ENCODE data around the gene TECPR1. TPM values are rescaled to one million over a fixed set of nuclear protein-coding genes. Genes with fewer than 3 reads are reported as not detected.

The TECPR1 gene
- total RNA-seq, 1 donor from 2014 or later = 23.9 TPM

- Histone ChIP-seq H3K4me1 (ENCODE audit: insufficient read depth, low read length) (no peaks in the 10 kb centered on the region), H3K79me2 (ENCODE audit: insufficient read depth, low read length) (no peaks in the 10 kb centered on the region), H3K27me3 (ENCODE audit: insufficient read depth, low read length) (no peaks in the 10 kb centered on the region), H2AFZ (ENCODE audit: low read depth, low read length) (no peak overlapping the region), H3K36me3 (ENCODE audit: insufficient read depth, low read length) (no peaks in the 10 kb centered on the region), H3K4me3 (ENCODE audit: insufficient read depth, low read depth, low read length) (no peak overlapping the region), H3K9ac (ENCODE audit: low read length) (no peak overlapping the region), H3K4me2 (ENCODE audit: low read length) (no peak overlapping the region), H3K9me3 (ENCODE audit: insufficient read depth, low read depth, low read length) (no peaks in the 10 kb centered on the region), H3K27ac (ENCODE audit: low read depth, low read length) (no peak overlapping the region), H4K20me1 (ENCODE audit: insufficient read depth, low read length) (peaks cover 3% of the 10 kb centered on the region)
- Mint-ChIP-seq H3K27ac (ENCODE audit: unreplicated experiment) (no peak overlapping the region), H3K9me3 (ENCODE audit: unreplicated experiment) (no peaks in the 10 kb centered on the region), H3K4me3 (ENCODE audit: unreplicated experiment) (no peak overlapping the region), H3K4me1 (ENCODE audit: low read depth, unreplicated experiment) (peaks cover 4% of the 10 kb centered on the region), H3K36me3 (ENCODE audit: low read depth, unreplicated experiment) (peaks cover 2% of the 10 kb centered on the region), H3K27me3 (ENCODE audit: low read depth, unreplicated experiment) (no peaks in the 10 kb centered on the region)
- FAIRE-seq = no peak
- TF ChIP-seq EZH2 (IDR thresholded peaks at IDR 0.05; ENCODE audit: insufficient read depth, low read length) (no peak), CTCF (IDR thresholded peaks at IDR 0.05; ENCODE audit: insufficient read depth, low read depth, low read length) (no peak)
- DNase-seq (ENCODE audit: low read depth) = no peak
Measured at GRCh38 chr7:98174334-98175259, 77.4 kb downstream of the TECPR1 start.

GRCh38 chr7:98171449-98171848, 80.6 kb downstream of the TECPR1 start:
- TF ChIP-seq CTCF (IDR thresholded peaks at IDR 0.05; ENCODE audit: insufficient read depth, low read depth, low read length) (no peak), EZH2 (IDR thresholded peaks at IDR 0.05; ENCODE audit: insufficient read depth, low read length) (no peak)
- Histone ChIP-seq H3K4me1 (ENCODE audit: insufficient read depth, low read length) (no peaks in the 10 kb centered on the region), H2AFZ (ENCODE audit: low read depth, low read length) (no peak overlapping the region), H3K9me3 (ENCODE audit: insufficient read depth, low read depth, low read length) (no peaks in the 10 kb centered on the region), H3K9ac (ENCODE audit: low read length) (no peak overlapping the region), H3K4me2 (ENCODE audit: low read length) (no peak overlapping the region), H3K4me3 (ENCODE audit: insufficient read depth, low read depth, low read length) (no peak overlapping the region), H3K79me2 (ENCODE audit: insufficient read depth, low read length) (no peaks in the 10 kb centered on the region), H4K20me1 (ENCODE audit: insufficient read depth, low read length) (peaks cover 3% of the 10 kb centered on the region), H3K27me3 (ENCODE audit: insufficient read depth, low read length) (no peaks in the 10 kb centered on the region), H3K36me3 (ENCODE audit: insufficient read depth, low read length) (no peaks in the 10 kb centered on the region), H3K27ac (ENCODE audit: low read depth, low read length) (no peak overlapping the region)
- FAIRE-seq = no peak
- H3K9me3 Mint-ChIP-seq (ENCODE audit: unreplicated experiment) = no peaks in the 10 kb centered on the region
- no peak overlapping the region for H3K27ac Mint-ChIP-seq (ENCODE audit: unreplicated experiment)
- H3K36me3 Mint-ChIP-seq (ENCODE audit: low read depth, unreplicated experiment) = peaks cover 2% of the 10 kb centered on the region
- no peak for DNase-seq (ENCODE audit: low read depth)
- H3K4me1 Mint-ChIP-seq (ENCODE audit: low read depth, unreplicated experiment) = no peaks in the 10 kb centered on the region
- no peak overlapping the region for H3K4me3 Mint-ChIP-seq (ENCODE audit: unreplicated experiment)
- H3K27me3 Mint-ChIP-seq (ENCODE audit: low read depth, unreplicated experiment) = no peaks in the 10 kb centered on the region

GRCh38 chr7:98170966-98171365, 81.1 kb downstream of the TECPR1 start:
- DNase-seq (ENCODE audit: low read depth) (no peak), FAIRE-seq (no peak)
- H3K9me3 Mint-ChIP-seq (ENCODE audit: unreplicated experiment) = no peaks in the 10 kb centered on the region
- Histone ChIP-seq H3K4me2 (ENCODE audit: low read length) (no peak overlapping the region), H3K36me3 (ENCODE audit: insufficient read depth, low read length) (no peaks in the 10 kb centered on the region), H3K9ac (ENCODE audit: low read length) (no peak overlapping the region), H3K79me2 (ENCODE audit: insufficient read depth, low read length) (no peaks in the 10 kb centered on the region), H3K4me3 (ENCODE audit: insufficient read depth, low read depth, low read length) (no peak overlapping the region), H2AFZ (ENCODE audit: low read depth, low read length) (no peak overlapping the region), H3K27ac (ENCODE audit: low read depth, low read length) (no peak overlapping the region), H3K4me1 (ENCODE audit: insufficient read depth, low read length) (no peaks in the 10 kb centered on the region), H4K20me1 (ENCODE audit: insufficient read depth, low read length) (peaks cover 4% of the 10 kb centered on the region), H3K9me3 (ENCODE audit: insufficient read depth, low read depth, low read length) (no peaks in the 10 kb centered on the region), H3K27me3 (ENCODE audit: insufficient read depth, low read length) (no peaks in the 10 kb centered on the region)
- H3K4me1 Mint-ChIP-seq (ENCODE audit: low read depth, unreplicated experiment) = no peaks in the 10 kb centered on the region
- no peak overlapping the region for H3K27ac Mint-ChIP-seq (ENCODE audit: unreplicated experiment)
- H3K27me3 Mint-ChIP-seq (ENCODE audit: low read depth, unreplicated experiment) = no peaks in the 10 kb centered on the region
- H3K36me3 Mint-ChIP-seq (ENCODE audit: low read depth, unreplicated experiment) = peaks cover 2% of the 10 kb centered on the region
- no peak for TF ChIP-seq EZH2 (IDR thresholded peaks at IDR 0.05; ENCODE audit: insufficient read depth, low read length)
- no peak overlapping the region for H3K4me3 Mint-ChIP-seq (ENCODE audit: unreplicated experiment)

Measured in astrocyte (in vitro differentiated cells and primary cell).